SHP77 treated with DMSO at 0.1 percent for 48 hours (cell line): ENCODE data around the gene NELFCD.

Experiments used
- DNase-seq: peaks from one replicate; lab custom pipeline; 2025; lab: John Stamatoyannopoulos, UW

The NELFCD gene

DNA sequence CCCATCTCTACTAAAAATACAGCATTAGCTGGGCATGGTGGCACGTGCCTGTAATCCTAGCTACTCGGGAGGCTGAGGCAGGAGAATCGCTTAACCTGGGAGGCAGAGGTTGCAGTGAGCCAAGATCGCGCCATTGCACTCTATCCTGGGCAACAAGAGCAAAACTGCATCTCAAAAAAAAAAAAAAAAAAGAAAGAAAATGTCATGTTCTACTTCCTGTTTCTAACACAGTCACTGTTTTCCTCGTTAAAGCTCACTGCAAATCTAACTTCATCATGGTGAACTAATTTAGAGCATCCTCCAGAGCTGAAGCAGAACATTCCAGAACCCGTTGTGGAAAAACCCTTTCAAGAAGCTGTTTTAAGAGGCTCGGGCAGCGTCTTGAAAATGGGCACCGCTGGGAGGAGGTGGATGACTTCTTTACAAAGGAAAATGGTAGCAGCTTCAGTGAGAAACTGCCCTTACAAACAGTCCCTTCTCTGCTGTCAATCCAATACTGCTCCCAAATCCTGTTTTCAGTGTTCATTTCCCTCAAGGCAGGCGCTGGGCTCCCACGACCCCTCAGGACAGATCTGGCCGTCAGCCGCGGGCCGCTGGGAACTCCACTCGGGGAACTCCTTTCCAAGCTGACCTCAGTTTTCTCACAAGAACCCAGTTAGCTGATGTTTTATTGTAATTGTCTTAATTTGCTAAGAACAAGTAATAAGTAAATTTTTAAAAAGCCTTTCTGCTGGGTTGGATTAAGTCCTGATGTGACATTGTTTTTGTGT lies 13.5 kb downstream of the NELFCD start:
- DNase-seq: no peak

DNA sequence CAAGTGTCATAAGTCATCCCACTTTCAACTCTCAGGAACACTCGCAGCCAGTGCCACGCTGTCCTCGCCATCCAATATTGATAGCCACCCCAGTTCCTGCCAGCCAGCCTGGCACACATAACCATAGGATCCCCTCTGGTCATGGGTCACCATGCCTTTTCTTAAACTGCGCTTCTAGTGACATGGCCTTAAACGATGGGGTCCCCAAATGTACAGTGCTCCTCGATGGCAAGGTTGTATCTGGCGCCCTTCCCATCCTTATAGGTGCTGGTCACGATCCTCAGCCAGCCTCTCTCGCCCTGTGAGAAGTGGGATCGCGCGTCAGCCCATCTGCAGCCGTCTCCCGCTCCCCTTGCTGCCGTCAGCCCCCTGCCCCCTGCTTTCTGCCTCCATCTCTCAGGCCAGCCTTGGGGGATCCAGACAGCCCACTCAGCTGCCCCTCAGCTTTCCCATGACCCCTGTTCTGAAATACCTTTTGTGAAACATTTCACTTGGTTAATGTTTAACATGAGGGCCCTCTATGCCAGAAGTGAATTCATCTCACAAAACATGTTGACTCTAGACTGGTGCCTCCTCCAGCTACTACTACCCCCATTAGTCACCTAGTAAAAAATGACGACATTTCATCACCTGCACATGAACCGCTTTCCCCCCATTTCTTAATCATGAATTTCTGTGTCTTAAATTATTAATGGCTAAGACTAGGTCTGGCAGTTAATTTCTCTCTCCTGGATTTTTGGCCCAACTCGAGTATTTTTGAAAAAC lies 14.6 kb downstream of the NELFCD start:
- DNase-seq: no peak

DNA sequence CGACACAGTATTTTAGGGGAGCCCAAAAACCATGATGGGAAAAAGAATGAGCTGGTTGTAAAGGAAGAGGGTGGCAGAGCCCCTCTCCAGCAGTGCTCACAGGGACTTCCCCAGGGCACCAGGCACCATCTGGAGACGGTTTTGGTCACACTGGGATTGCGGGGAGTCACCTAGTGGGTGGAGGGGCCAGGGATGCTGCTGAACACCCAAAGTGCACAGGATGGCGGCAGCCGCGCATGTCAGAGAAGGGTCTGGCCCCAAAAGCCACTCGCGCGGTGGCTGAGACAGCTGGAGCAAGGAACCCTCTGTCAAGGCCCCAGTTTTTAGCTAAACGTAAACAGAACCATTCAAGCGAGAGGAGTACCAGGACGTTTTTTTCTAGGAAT lies 15.2 kb downstream of the NELFCD start:
- DNase-seq: no peak

DNA sequence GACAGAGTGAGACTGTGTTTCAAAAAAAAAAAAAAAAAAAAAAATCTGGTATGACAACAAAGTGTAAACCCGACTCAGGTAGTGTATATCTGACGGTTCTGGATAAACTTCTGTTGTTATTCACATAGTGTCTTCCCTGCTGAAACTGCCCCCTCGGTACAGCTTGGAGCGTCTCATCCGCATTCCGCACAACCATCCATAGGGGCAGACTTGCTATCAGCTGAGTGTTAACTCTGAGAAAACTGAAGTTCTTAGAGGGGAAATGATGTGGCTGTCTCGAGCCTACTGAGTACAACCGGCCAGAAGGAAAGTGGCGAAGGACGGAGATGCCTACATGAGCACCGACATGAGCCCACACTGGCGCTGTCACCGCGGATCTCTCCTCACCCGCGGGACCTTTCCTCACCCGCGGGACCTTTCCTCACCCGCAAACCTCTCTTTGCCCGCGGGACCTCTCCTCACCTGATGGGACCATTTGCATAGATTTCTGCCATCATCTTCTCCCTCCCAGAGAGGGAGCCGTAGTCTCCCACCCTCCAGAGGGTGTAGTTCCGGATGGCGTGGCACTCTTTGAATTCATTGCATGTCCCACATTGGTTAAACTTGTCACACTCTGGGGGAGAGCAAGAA lies 16.2 kb downstream of the NELFCD start:
- DNase-seq: no peak

GRCh38 chr20:58998656-58999055 lies 17.6 kb downstream of the NELFCD start:
- no peak for DNase-seq

DNA sequence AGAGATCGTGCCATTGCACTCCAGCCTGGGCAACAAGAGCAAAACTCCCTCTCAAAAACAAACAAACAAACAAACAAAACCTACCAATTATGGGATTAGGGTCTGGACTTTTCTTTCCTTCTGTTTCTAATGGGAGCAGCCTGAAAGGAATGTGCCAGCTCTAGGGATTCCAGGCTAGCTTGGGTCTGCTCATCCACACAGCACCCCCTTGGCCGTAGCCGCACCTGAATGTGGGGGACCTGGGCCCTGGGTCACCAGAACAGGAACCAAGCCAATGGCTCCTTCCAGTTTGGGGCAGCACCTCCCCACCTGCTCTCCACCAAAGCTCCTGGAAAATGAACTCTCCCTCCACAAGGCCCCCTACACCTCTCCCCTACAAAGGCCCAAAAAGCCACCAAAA lies 19.3 kb downstream of the NELFCD start:
- no peak for DNase-seq

DNA sequence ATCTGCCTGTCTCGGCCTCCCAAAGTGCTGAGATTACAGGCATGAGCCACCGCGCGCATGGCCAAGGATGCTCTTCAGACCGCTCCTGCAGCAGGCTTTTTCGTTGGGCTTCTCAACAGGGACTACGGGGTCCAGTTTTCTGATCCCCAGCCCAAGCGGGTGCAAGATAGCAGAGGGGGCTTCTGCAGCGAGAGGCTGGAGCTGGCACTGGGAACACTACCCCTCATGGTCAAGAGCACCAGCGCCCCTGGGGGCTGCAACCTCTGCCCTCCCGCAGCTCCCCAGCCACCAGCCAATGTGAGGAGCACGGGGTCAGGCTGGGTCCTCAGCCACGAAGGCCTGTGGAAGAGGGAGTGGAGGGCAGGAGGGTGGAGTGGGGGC lies 20.0 kb downstream of the NELFCD start:
- no peak for DNase-seq

- no peak for DNase-seq
Observed at GRCh38 chr20:59001449-59002171, 20.6 kb downstream of the NELFCD start.

GRCh38 chr20:59002388-59002787 lies 21.3 kb downstream of the NELFCD start:
- DNase-seq: no peak

GRCh38 chr20:59002874-59003399 lies 21.9 kb downstream of the NELFCD start:
- DNase-seq: no peak

DNA sequence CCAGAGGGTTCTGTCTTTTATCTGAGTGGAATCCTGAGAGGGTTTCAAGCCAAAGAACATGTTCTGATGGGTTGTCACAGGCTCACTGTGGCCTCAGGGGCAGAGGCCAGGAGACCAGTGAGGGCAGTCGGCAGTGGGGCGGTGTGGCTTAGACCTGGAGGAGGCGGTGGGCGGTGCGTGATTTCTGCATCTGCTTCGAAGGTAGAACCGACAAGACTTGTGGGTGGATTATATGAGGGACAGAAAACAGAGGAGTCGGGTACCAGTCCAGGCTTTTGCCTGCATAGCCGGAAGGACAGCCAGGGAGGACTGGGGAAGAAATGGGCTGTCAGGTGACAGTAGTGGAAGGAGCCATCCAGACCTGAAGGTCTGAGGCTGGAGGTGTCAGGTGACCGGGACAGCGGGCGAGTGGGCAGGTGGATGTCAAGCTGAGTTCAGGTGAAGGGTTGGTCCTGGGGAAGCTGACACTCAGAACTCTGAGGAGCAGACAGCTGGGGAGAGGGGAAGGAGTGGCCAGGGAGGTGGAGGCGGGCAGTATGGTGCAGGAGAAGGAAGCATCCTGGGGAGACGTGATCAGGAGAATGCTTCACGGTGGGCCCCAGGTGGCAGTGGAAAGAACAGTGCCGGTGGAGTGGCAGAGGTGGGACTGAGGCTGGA lies 22.9 kb downstream of the NELFCD start:
- DNase-seq: no peak

DNA sequence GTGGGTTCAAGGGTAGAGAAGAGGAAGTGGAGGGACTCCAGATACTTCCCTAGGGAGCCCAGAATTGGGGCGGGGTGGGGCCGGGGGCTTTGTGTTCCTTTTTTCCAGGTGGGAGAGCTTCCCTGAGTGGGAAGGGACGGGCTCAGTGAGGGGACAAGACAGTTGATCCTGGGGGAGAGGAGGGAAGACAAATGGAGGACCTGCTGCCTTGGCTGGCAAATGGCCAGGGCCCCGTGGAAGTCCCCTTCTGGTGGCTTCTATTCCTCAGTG lies 23.4 kb downstream of the NELFCD start:
- no peak for DNase-seq

DNA sequence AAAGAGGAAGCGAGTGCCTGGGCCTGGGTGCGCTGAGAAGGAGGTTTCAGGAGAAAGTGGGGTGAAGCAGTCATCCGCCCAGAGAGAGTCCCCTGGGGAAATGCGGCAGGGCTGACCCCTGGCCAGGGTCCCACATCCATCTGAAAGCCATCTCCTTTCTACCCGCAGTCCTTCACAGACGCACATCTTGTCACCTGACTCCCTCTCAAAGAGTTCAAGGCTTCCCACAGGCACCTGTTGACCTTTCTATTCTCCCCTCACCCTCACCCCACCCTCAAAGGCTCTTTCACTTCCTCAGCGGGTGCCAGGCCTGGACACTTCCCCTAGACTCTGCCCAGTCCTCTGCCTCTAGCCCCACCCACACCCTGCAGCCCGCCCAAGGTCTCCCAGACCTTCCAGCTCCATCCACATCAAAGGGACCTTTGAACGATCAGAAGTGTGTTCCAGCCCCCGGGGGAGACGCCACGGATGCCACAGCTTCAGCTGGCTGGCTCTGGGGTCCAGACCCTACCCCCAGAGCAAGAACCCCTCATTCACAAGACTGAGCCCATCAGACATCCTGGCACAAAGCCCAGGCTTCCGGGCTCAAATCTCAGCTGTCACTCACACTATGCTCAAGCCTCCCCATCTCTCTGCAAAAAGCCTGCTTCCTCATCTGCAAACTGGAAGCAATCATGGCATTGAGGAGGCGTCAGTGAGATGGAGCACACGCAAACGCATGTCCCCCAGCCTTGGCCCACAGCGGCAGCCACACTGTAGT lies 23.9 kb downstream of the NELFCD start:
- no peak for DNase-seq

- no peak for DNase-seq
Observed at GRCh38 chr20:59005523-59006166, 24.6 kb downstream of the NELFCD start.

- DNase-seq: no peak
Observed at GRCh38 chr20:59006167-59006863, 25.3 kb downstream of the NELFCD start.

GRCh38 chr20:59006864-59007664 lies 26.0 kb downstream of the NELFCD start, which contains the start of gene CTSZ:
Gene CTSZ, minus strand, starts transcription at chr20:59007254. Its CDS starts 126 bp downstream, at chr20:59007128.
- no peak for DNase-seq

GRCh38 chr20:59007665-59008511 lies 26.8 kb downstream of the NELFCD start:
- DNase-seq: no peak

DNA sequence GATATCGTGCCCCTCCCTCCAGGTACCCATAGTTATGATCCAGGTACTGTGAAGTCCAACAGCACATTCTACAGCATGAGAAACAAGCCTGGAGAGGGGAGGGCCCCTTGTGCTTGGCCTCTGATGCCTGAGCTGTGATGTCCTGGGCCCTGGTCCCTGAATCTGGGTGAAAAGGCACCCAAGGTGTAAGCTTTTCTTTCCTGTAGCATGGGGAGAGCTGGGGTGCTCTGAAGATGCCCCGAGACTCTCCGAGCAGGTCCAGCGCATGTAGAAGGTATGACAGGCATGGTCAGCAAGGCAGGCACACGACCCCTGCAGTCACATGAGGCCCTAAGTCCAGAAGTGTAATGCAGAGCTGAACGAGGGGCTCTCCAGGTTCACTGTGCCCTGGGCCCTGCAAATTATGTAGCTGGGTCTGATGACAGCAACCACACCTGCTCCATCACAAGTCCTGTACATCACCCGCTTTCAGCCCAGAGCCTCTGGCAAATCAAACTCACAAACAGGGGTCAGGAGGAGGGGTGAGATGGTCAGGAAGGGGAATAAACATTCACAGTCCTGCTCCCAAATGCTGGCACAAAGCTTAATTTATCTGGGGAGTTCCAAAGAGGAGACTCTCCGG lies 27.8 kb downstream of the NELFCD start:
- no peak for DNase-seq
